Chondrocyte (in vitro differentiated cells): ENCODE results near the gene TP53I11. TPM values are rescaled to one million over a fixed set of nuclear protein-coding genes. Genes with fewer than 3 reads are reported as not detected.

ENCODE experiments used
- DNase-seq: peaks from one replicate; pipeline ENCODE4 v3.0.0; 2021; ENCODE audit warnings: mixed read lengths, low spot score
- H3K27ac Mint-ChIP-seq: one replicate; pipeline ENCODE4 v1.8.0; 2021; ENCODE audit warnings: mild to moderate bottlenecking, moderate library complexity, mixed read lengths; ENCODE audit not compliant: unreplicated experiment
- H3K27me3 Mint-ChIP-seq: 2 replicates; pipeline ENCODE4 v1.8.0; 2021; ENCODE audit warnings: low read depth, mixed read lengths
- H3K36me3 Mint-ChIP-seq: 2 replicates; pipeline ENCODE4 v1.8.0; 2021; ENCODE audit warnings: low read depth, mixed read lengths
- H3K4me1 Mint-ChIP-seq: 2 replicates; pipeline ENCODE4 v1.8.0; 2021; ENCODE audit warnings: low read depth, mild to moderate bottlenecking, mixed read lengths
- H3K4me3 Mint-ChIP-seq: one replicate; pipeline ENCODE4 v1.8.0; 2021; ENCODE audit warnings: mild to moderate bottlenecking, moderate library complexity, mixed read lengths; ENCODE audit not compliant: unreplicated experiment
- H3K9me3 Mint-ChIP-seq: 2 replicates; pipeline ENCODE4 v1.8.0; 2021; ENCODE audit warnings: low read depth, mixed read lengths
- CTCF ChIP-seq: fragments of 200-600 bp; sonication (generic); IDR thresholded peaks from 2 replicates; pipeline ENCODE4 v1.5.0; 2021; ENCODE audit warnings: antibody characterized with exemption, mild to moderate bottlenecking, moderate library complexity
- total RNA-seq: library from RNA; stranded (reverse); gene quantifications from 3 replicates; pipeline ENCODE4 v1.2.1, GENCODE V29; 2021

The TP53I11 gene
- total RNA-seq, 1 donor from 2014 or later, result 97.5 TPM

DNA sequence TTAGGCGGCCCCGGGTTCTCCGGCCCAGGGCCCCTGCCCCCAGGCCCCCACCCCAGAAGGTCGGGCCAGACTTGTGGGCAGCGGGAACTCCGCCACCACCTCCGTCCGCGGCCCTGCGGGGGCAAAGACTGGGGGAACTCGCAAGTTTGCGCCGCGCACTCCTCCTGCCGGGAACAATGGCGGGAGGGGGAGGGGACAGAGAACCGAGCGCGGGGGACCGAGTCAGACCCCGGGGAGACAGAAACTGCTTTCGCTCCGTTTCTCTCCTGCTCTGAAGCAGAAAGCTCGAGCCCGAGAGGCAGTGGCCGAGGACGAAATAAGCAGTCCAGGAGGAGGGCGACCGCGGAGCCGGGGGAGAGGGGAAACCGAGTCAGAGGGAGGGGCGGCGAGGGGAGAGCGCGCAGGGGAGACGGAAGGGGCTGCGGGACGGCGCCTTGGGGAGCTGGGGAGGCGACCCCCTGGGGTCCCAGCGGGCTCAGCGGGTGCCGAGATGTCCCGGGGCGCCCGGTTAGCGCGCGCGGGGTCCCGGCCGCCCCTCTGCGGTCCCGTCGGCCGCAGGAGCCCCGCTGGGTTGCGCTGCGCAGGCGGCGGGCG lies 555 bp downstream of the TP53I11 start:
- Mint-ChIP-seq H3K4me3 (peak overlapping the region; percentile 86), H3K9me3 (no peaks in the 10 kb centered on the region), H3K27ac (no peak overlapping the region), H3K27me3 (no peaks in the 10 kb centered on the region), H3K4me1 (peaks cover 28% of the 10 kb centered on the region), H3K36me3 (peaks cover 2% of the 10 kb centered on the region)
- no peak for TF ChIP-seq CTCF
- no peak for DNase-seq

- Mint-ChIP-seq H3K27ac (no peak overlapping the region), H3K27me3 (no peaks in the 10 kb centered on the region), H3K4me3 (peak overlapping the region; percentile 86), H3K4me1 (peaks cover 21% of the 10 kb centered on the region), H3K9me3 (no peaks in the 10 kb centered on the region), H3K36me3 (peaks cover 2% of the 10 kb centered on the region)
- TF ChIP-seq CTCF, result peak; percentile 84
- DNase-seq, result no peak
These were observed 1.3 kb downstream of the TP53I11 start for GRCh38 chr11:44949160-44950030.

DNA sequence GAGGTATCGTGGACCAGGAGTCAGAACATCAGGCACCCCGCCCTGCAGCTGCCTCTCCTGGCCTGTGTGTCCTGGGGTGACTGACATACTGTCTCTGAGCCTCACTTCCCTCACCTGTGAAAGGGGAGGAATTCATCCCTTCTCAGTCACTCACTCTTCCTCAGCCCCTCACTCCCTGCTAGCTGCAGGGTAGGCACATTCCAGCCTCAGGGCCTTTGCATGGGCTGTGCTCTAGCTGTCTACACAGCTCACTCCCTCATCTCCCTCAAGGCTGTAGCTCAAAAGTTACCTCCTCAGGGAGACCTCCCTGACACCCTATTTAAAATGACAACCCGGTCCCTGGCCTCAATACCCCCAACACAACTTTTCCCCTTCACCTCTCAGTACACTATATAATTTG lies 2.5 kb downstream of the TP53I11 start:
- TF ChIP-seq CTCF, result no peak
- H3K4me1 Mint-ChIP-seq, result peaks cover 28% of the 10 kb centered on the region
- H3K4me3 Mint-ChIP-seq, result no peak overlapping the region
- H3K36me3 Mint-ChIP-seq, result peaks cover 2% of the 10 kb centered on the region
- no peaks in the 10 kb centered on the region for H3K27me3 Mint-ChIP-seq
- no peak overlapping the region for H3K27ac Mint-ChIP-seq
- H3K9me3 Mint-ChIP-seq, result no peaks in the 10 kb centered on the region
- DNase-seq, result no peak

GRCh38 chr11:44947114-44947513 lies 3.6 kb downstream of the TP53I11 start:
- TF ChIP-seq CTCF, result no peak
- Mint-ChIP-seq H3K36me3 (peaks cover 2% of the 10 kb centered on the region), H3K4me3 (no peak overlapping the region), H3K4me1 (peaks cover 30% of the 10 kb centered on the region), H3K9me3 (no peaks in the 10 kb centered on the region), H3K27ac (no peak overlapping the region), H3K27me3 (no peaks in the 10 kb centered on the region)
- no peak for DNase-seq

DNA sequence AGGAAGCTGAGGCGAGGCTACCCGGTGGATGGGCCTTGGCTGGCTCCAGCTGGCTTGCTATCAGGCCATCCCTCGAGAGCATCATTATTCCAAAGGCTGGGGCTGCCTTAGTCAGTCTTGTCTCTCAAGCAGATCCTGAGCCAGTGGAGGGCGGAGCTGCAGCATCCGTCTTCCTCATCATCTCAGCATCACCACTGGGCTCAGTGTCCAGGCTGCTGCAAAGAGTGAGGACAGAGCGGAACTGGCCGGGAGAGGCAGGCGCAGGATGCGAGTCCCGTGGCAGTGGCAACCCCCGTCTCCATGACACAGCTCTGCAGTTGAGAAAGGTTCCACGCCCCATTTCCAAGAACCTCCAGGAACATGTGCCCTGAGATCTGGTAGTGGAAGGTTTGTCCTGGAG lies 4.4 kb downstream of the TP53I11 start:
- no peak for TF ChIP-seq CTCF
- peaks cover 34% of the 10 kb centered on the region for H3K4me1 Mint-ChIP-seq
- H3K27me3 Mint-ChIP-seq, result no peaks in the 10 kb centered on the region
- H3K4me3 Mint-ChIP-seq, result no peak overlapping the region
- no peaks in the 10 kb centered on the region for H3K9me3 Mint-ChIP-seq
- no peak for DNase-seq
- peak overlapping the region; percentile 27 for H3K27ac Mint-ChIP-seq
- H3K36me3 Mint-ChIP-seq, result peaks cover 2% of the 10 kb centered on the region
